Prostate gland (tissue), 2 donors: ENCODE measurements around the gene MYCBPAP.

ENCODE experiments used
- POLR2A ChIP-seq: fragments of 450-650 bp; IDR thresholded peaks from one replicate; pipeline ENCODE4 v1.6.1; 2016; ENCODE audit warnings: antibody characterized with exemption, mild to moderate bottlenecking
- POLR2AphosphoS5 ChIP-seq: sonication (generic); formaldehyde crosslinking; IDR thresholded peaks from one replicate; pipeline ENCODE4 v1.6.1; 2017; ENCODE audit warnings: antibody characterized with exemption
- TF ChIP-seq, protein P1 (sequence below), 4 experiments: fragments of 200-600 bp in 2 of 4; fragments of 450-650 bp in 2 of 4; sonication (generic) in 2 of 4; IDR thresholded peaks; 1 replicate in 3 of 4; 2 replicates in 1 of 4; pipeline ENCODE4 v1.5.1; 2016 to 2019; ENCODE audit warnings: antibody characterized with exemption in 4 of 4, mild to moderate bottlenecking in 2 of 4, moderate library complexity in 2 of 4

GRCh38 chr17:50467114-50467854, 41.0 kb upstream of the MYCBPAP start:
- TF ChIP-seq, protein P1, sequence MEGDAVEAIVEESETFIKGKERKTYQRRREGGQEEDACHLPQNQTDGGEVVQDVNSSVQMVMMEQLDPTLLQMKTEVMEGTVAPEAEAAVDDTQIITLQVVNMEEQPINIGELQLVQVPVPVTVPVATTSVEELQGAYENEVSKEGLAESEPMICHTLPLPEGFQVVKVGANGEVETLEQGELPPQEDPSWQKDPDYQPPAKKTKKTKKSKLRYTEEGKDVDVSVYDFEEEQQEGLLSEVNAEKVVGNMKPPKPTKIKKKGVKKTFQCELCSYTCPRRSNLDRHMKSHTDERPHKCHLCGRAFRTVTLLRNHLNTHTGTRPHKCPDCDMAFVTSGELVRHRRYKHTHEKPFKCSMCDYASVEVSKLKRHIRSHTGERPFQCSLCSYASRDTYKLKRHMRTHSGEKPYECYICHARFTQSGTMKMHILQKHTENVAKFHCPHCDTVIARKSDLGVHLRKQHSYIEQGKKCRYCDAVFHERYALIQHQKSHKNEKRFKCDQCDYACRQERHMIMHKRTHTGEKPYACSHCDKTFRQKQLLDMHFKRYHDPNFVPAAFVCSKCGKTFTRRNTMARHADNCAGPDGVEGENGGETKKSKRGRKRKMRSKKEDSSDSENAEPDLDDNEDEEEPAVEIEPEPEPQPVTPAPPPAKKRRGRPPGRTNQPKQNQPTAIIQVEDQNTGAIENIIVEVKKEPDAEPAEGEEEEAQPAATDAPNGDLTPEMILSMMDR (IDR thresholded peaks at IDR 0.05): no peak
- TF ChIP-seq POLR2AphosphoS5 (no peak), POLR2A (no peak)
